H9 (cell line): ENCODE results near the gene RTN4R. TPM values are rescaled to one million over a fixed set of nuclear protein-coding genes. Genes with fewer than 3 reads are reported as not detected.
"Not testable (repeated sequence)": the region's sequence is repeated elsewhere in the genome, so short reads cannot be mapped to it uniquely, and the experiment has no call there.

ENCODE experiments used
- DNase-seq: peaks from one replicate; pipeline ENCODE4 v3.0.0-alpha.2; 2017
- H2AFZ ChIP-seq: one replicate; pipeline ENCODE4 v1.6.1; 2013; ENCODE audit warnings: mild to moderate bottlenecking, low read length, control low read depth, moderate library complexity
- H2AK5ac ChIP-seq: 2 replicates; pipeline ENCODE4 v1.6.1; 2013; ENCODE audit warnings: low read length, control low read depth, mixed read lengths; ENCODE audit not compliant: insufficient read length
- H2BK120ac ChIP-seq: one replicate; pipeline ENCODE4 v1.6.1; 2013; ENCODE audit warnings: low read depth, mild to moderate bottlenecking, low read length, control low read depth, inconsistent platforms; ENCODE audit not compliant: poor library complexity, severe bottlenecking
- H2BK12ac ChIP-seq: 2 replicates; pipeline ENCODE4 v1.6.1; 2013; ENCODE audit warnings: low read length, control low read depth, mixed read lengths, low read depth; ENCODE audit not compliant: insufficient read length
- H2BK15ac ChIP-seq: 2 replicates; pipeline ENCODE4 v1.6.1; 2013; ENCODE audit warnings: low read depth, low read length, control low read depth
- H2BK20ac ChIP-seq: one replicate; pipeline ENCODE4 v1.6.1; 2013; ENCODE audit warnings: low read depth, mild to moderate bottlenecking, low read length, control low read depth, inconsistent platforms; ENCODE audit not compliant: poor library complexity, severe bottlenecking
- H2BK5ac ChIP-seq: 2 replicates; pipeline ENCODE4 v1.6.1; 2013; ENCODE audit warnings: low read length, control low read depth, mixed read lengths; ENCODE audit not compliant: insufficient read length
- H3K14ac ChIP-seq: 2 replicates; pipeline ENCODE4 v1.6.1; 2013; ENCODE audit warnings: low read length, control low read depth; ENCODE audit not compliant: insufficient read depth
- H3K18ac ChIP-seq: 2 replicates; pipeline ENCODE4 v1.6.1; 2013; ENCODE audit warnings: low read depth, mild to moderate bottlenecking, mixed read lengths, low read length, control low read depth; ENCODE audit not compliant: insufficient read length
- H3K23ac ChIP-seq: 2 replicates; pipeline ENCODE4 v1.6.1; 2013; ENCODE audit warnings: low read length, control low read depth, mixed read lengths, low read depth; ENCODE audit not compliant: insufficient read length
- H3K23me2 ChIP-seq: 2 replicates; pipeline ENCODE4 v1.6.1; 2013; ENCODE audit warnings: low read depth, mild to moderate bottlenecking, mixed read lengths, low read length, control low read depth; ENCODE audit not compliant: insufficient read length, poor library complexity, severe bottlenecking
- H3K27ac ChIP-seq: 2 replicates; pipeline ENCODE4 v1.5.1; 2013; ENCODE audit warnings: low read length, control low read depth, mixed read lengths, low read depth; ENCODE audit not compliant: insufficient read length
- H3K27me3 ChIP-seq: 2 replicates; pipeline ENCODE4 v1.6.1; 2013; ENCODE audit warnings: low read length, control low read depth, inconsistent platforms; ENCODE audit not compliant: insufficient read depth
- H3K4ac ChIP-seq: 2 replicates; pipeline ENCODE4 v1.6.1; 2013; ENCODE audit warnings: low read depth, mild to moderate bottlenecking, control low read depth, inconsistent platforms, low read length, moderate library complexity
- H3K4me1 ChIP-seq: 2 replicates; pipeline ENCODE4 v1.6.1; 2013; ENCODE audit warnings: low read length, control low read depth, inconsistent platforms; ENCODE audit not compliant: insufficient read depth
- H3K4me2 ChIP-seq: 2 replicates; pipeline ENCODE4 v1.6.1; 2013; ENCODE audit warnings: low read length, control low read depth, mixed read lengths; ENCODE audit not compliant: insufficient read length, insufficient read depth
- H3K56ac ChIP-seq: 2 replicates; pipeline ENCODE4 v1.6.1; 2013; ENCODE audit warnings: low read depth, mild to moderate bottlenecking, mixed read lengths, low read length, control low read depth; ENCODE audit not compliant: insufficient read length
- H3K79me1 ChIP-seq: 2 replicates; pipeline ENCODE4 v1.6.1; 2013; ENCODE audit warnings: low read depth, mild to moderate bottlenecking, moderate library complexity, low read length, control low read depth, inconsistent platforms; ENCODE audit not compliant: insufficient read depth, poor library complexity, severe bottlenecking
- H3K79me2 ChIP-seq: 2 replicates; pipeline ENCODE4 v1.6.1; 2013; ENCODE audit warnings: low read length, control low read depth, inconsistent platforms; ENCODE audit not compliant: insufficient read depth
- H3K9ac ChIP-seq: 2 replicates; pipeline ENCODE4 v1.6.1; 2013; ENCODE audit warnings: low read length, control low read depth, mixed read lengths; ENCODE audit not compliant: insufficient read length; ENCODE audit errors: extremely low read depth
- H3K9me3 ChIP-seq: one replicate; pipeline ENCODE4 v1.6.1; 2013; ENCODE audit warnings: low read depth, low read length, inconsistent platforms; ENCODE audit not compliant: control insufficient read depth
- H3T11ph ChIP-seq: one replicate; pipeline ENCODE4 v1.6.1; 2013; ENCODE audit warnings: mild to moderate bottlenecking, low read length, control low read depth, inconsistent platforms
- H4K20me1 ChIP-seq: one replicate; pipeline ENCODE4 v1.6.1; 2013; ENCODE audit not compliant: control insufficient read depth, insufficient read length, insufficient read depth
- H4K5ac ChIP-seq: 2 replicates; pipeline ENCODE4 v1.6.1; 2013; ENCODE audit warnings: low read depth, mild to moderate bottlenecking, mixed read lengths, low read length, control low read depth; ENCODE audit not compliant: insufficient read length
- H4K8ac ChIP-seq: replicated peaks from 2 replicates; pipeline ENCODE4 v1.6.1; 2013; ENCODE audit warnings: low read length, control low read depth, mixed read lengths, low read depth; ENCODE audit not compliant: insufficient read length
- H4K91ac ChIP-seq: 2 replicates; pipeline ENCODE4 v1.6.1; 2013; ENCODE audit warnings: low read depth, mild to moderate bottlenecking, moderate library complexity, mixed read lengths, low read length, control low read depth; ENCODE audit not compliant: insufficient read length
- H3K27ac Mint-ChIP-seq, 3 experiments: 2 replicates in 2 of 3; 3 replicates in 1 of 3; pipeline ENCODE4 v1.8.0; 2020 to 2021; ENCODE audit warnings: mixed read lengths in 3 of 3, mild to moderate bottlenecking in 1 of 3, moderate library complexity in 1 of 3
- H3K27me3 Mint-ChIP-seq: 2 replicates; pipeline ENCODE4 v1.8.0; 2021; ENCODE audit warnings: low read depth, mild to moderate bottlenecking, moderate library complexity, mixed read lengths
- H3K36me3 Mint-ChIP-seq, 3 experiments: 2 replicates in 2 of 3; 3 replicates in 1 of 3; pipeline ENCODE4 v1.8.0; 2020 to 2021; ENCODE audit warnings: low read depth in 3 of 3, mixed read lengths in 3 of 3; ENCODE audit not compliant: insufficient read depth in 1 of 3
- H3K4me1 Mint-ChIP-seq, 2 experiments: 2 replicates each; pipeline ENCODE4 v1.8.0; 2020; ENCODE audit warnings: mixed read lengths in 2 of 2
- H3K4me3 Mint-ChIP-seq, 2 experiments: 2 replicates in 1 of 2; 3 replicates in 1 of 2; pipeline ENCODE4 v1.8.0; 2020 to 2021; ENCODE audit warnings: mild to moderate bottlenecking in 2 of 2, mixed read lengths in 2 of 2, moderate library complexity in 1 of 2
- H3K9me3 Mint-ChIP-seq, 2 experiments: 2 replicates in 1 of 2; 3 replicates in 1 of 2; pipeline ENCODE4 v1.8.0; 2020; ENCODE audit warnings: mild to moderate bottlenecking in 2 of 2, mixed read lengths in 2 of 2, moderate library complexity in 1 of 2
- WGBS: extraction: QIAGEN DNeasy Blood & Tissue Kit; methylation state at CpG from one replicate; pipeline ENCODE4 v1.1.7; 2013; ENCODE audit warnings: missing lambda C conversion rate, low lambda C conversion rate, mixed read lengths; ENCODE audit not compliant: insufficient read length; ENCODE audit errors: extremely low coverage; 5-methylcytosine and 5-hydroxymethylcytosine counted together
- total RNA-seq: library from RNA; stranded (reverse); gene quantifications from 2 replicates; pipeline ENCODE4 v1.2.1, GENCODE V29; 2021

Gene RTN4R
- total RNA-seq, 1 experiment from 2014 or later = 19.0 TPM

DNA sequence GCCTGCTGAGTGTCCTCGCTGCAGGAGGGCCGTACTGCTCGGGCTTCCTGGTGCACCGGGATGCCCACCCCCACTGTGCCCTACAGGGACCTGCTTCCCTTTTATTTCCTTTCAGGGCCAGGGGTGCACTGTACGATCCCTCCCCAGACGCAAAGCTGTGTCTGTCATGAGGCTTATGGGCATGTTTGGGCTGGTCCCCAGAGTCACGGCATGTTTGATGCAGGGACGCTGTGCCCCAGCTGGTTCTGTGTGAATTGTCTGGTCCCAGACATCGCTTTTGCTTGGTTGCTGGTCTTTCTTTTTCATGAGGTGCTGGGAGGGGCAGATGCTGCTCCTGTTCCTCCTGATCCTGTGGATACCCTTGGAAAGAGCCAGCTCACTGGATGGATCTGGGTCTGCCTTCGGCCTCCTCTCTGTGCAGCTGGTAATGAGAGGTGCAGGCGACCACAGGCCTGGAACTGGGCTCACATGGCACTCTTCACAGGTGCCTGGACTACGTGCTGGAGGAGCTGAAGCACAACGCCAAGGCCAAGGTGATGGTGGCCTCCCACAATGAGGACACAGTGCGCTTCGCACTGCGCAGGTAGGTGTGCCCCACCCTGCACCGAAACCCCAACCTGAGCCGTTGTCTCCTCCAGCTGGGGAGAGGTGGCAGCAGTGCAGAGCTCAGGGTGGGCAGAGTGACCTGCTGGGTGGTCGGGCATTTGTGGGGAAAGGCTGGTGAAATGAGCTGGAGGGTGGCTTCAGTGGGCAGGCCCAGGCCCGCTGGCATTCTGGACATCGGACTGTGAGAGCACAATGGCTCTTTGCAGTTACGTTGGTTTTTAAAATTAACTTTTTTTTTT is 40.9 kb upstream of the RTN4R start:
- H4K20me1 ChIP-seq, H3K27ac Mint-ChIP-seq, DNase-seq, H3K9me3 Mint-ChIP-seq, H3K9me3 ChIP-seq, H2BK120ac ChIP-seq, H3K4me2 ChIP-seq, H3K18ac ChIP-seq, H3K23ac ChIP-seq, H3K4me3 Mint-ChIP-seq, H2AK5ac ChIP-seq, H3K27ac ChIP-seq, H2BK20ac ChIP-seq, H3K79me1 ChIP-seq, H2BK12ac ChIP-seq, H3T11ph ChIP-seq, H3K36me3 Mint-ChIP-seq, H4K5ac ChIP-seq, H3K4me1 ChIP-seq, H2BK15ac ChIP-seq, H3K79me2 ChIP-seq, H3K23me2 ChIP-seq, H4K8ac ChIP-seq, H3K14ac ChIP-seq, H3K9ac ChIP-seq, H3K27me3 ChIP-seq, H3K4me1 Mint-ChIP-seq, H3K27me3 Mint-ChIP-seq, H3K4ac ChIP-seq, H2AFZ ChIP-seq, H4K91ac ChIP-seq, H3K56ac ChIP-seq, H2BK5ac ChIP-seq: not testable (repeated sequence)
- WGBS = no CpG with 5 or more reads among the region's 22 CpGs

DNA sequence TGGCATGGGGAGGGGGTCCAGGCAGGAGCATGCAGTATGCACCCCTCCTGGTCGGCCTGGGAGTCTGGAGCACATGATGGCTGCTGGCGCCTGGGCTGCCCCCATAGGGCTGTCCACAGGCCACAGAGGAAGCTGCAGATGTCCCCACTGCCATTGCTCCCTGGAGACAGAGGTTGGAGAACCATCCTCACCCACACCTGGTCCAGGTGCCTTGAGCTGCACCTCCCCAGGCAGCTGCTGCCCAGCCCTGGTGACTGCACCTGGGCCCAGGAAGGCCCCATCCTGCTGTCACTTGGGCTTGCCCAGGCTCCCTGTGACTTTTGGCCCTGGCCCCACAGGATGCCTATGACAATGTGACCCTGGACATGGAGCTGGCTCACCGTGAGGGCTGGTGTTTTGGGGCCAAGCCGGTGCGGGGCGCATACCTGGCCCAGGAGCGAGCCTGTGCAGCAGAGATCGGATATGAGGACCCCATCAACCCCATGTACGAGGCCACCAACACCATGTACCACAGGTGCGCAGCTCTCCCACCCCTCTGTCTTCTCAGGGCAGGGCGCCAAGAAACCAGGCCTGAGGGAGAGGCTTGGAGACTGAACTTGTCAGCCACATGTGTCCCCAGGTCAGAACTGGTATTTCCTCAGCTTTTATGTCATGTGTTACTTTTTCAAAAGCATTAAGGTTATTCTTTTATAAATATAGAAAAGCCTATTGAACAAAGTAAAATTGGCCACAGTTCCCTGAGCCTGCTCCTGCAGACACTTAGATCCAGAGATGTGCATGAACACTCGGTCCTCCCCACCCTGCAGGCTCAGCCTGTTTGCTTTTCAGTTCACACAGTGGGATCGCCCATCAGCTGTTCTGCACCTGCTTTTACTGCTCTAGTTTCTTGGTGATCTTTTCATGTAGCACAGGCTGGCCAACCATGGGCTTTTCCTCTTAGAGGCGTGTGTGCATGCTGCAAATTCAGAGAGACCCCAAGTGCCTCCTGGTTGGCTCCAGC is 39.6 kb upstream of the RTN4R start:
- not testable (repeated sequence) for H3K4me1 Mint-ChIP-seq, H3K4me2 ChIP-seq, H3T11ph ChIP-seq, H3K14ac ChIP-seq, H4K5ac ChIP-seq, H4K91ac ChIP-seq, H4K8ac ChIP-seq, H3K27me3 ChIP-seq, H2AK5ac ChIP-seq, H3K4me3 Mint-ChIP-seq, H3K18ac ChIP-seq, H2BK15ac ChIP-seq, H2BK20ac ChIP-seq, H3K23me2 ChIP-seq, H3K56ac ChIP-seq, H3K9ac ChIP-seq, H4K20me1 ChIP-seq, H2BK120ac ChIP-seq, H3K27me3 Mint-ChIP-seq, H3K27ac Mint-ChIP-seq, H3K79me2 ChIP-seq, H2BK5ac ChIP-seq, H3K4ac ChIP-seq, H3K23ac ChIP-seq, H3K9me3 ChIP-seq, H3K79me1 ChIP-seq, H3K27ac ChIP-seq, H2BK12ac ChIP-seq, H3K9me3 Mint-ChIP-seq, H3K36me3 Mint-ChIP-seq, DNase-seq, H2AFZ ChIP-seq, H3K4me1 ChIP-seq
- WGBS = no CpG with 5 or more reads among the region's 14 CpGs
